Lower leg skin (tissue), 3 donors: ENCODE results near the gene CWF19L1.

Experiments
- POLR2A ChIP-seq, 2 donors: fragments of 450-650 bp; IDR thresholded peaks; one replicate each; pipeline ENCODE4 v1.6.1; 2016 to 2017; ENCODE audit warnings: antibody characterized with exemption in 2 of 2, mild to moderate bottlenecking in 1 of 2, moderate library complexity in 1 of 2
- TF ChIP-seq, protein P1 (sequence below), 3 donors: fragments of 450-650 bp; IDR thresholded peaks; one replicate each; pipeline ENCODE4 v1.5.1; 2016; ENCODE audit warnings: antibody characterized with exemption in 3 of 3, mild to moderate bottlenecking in 3 of 3, moderate library complexity in 2 of 3

GRCh38 chr10:100186253-100187212 is 80.9 kb downstream of the CWF19L1 start:
- TF ChIP-seq, protein P1, sequence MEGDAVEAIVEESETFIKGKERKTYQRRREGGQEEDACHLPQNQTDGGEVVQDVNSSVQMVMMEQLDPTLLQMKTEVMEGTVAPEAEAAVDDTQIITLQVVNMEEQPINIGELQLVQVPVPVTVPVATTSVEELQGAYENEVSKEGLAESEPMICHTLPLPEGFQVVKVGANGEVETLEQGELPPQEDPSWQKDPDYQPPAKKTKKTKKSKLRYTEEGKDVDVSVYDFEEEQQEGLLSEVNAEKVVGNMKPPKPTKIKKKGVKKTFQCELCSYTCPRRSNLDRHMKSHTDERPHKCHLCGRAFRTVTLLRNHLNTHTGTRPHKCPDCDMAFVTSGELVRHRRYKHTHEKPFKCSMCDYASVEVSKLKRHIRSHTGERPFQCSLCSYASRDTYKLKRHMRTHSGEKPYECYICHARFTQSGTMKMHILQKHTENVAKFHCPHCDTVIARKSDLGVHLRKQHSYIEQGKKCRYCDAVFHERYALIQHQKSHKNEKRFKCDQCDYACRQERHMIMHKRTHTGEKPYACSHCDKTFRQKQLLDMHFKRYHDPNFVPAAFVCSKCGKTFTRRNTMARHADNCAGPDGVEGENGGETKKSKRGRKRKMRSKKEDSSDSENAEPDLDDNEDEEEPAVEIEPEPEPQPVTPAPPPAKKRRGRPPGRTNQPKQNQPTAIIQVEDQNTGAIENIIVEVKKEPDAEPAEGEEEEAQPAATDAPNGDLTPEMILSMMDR (IDR thresholded peaks at IDR 0.05) = no peak
- no peak for TF ChIP-seq POLR2A (IDR thresholded peaks at IDR 0.05)
